Transverse colon (tissue), 4 donors: Measurements from ENCODE around the gene NEURL1B.

Experiments
- EP300 ChIP-seq: sonication (generic); formaldehyde crosslinking; IDR thresholded peaks from one replicate; pipeline ENCODE4 v1.6.1; 2017; ENCODE audit warnings: antibody characterized with exemption, low read depth
- POLR2A ChIP-seq: fragments of 450-650 bp; IDR thresholded peaks from one replicate; pipeline ENCODE4 v1.6.1; 2016; ENCODE audit warnings: antibody characterized with exemption, mild to moderate bottlenecking, moderate library complexity
- POLR2AphosphoS5 ChIP-seq, 3 donors: sonication (generic); formaldehyde crosslinking; IDR thresholded peaks; one replicate each; pipeline ENCODE4 v1.6.1; 2016; ENCODE audit warnings: antibody characterized with exemption in 3 of 3
- TF ChIP-seq, protein P1 (sequence below), 5 experiments: fragments of 200-600 bp in 3 of 5; fragments of 450-650 bp in 2 of 5; sonication (generic) in 3 of 5; IDR thresholded peaks; 1 replicate in 2 of 5; 2 replicates in 3 of 5; pipeline ENCODE4 v1.5.1; 2016 to 2017; ENCODE audit warnings: antibody characterized with exemption in 5 of 5, inconsistent platforms in 3 of 5, mild to moderate bottlenecking in 2 of 5, moderate library complexity in 1 of 5

DNA sequence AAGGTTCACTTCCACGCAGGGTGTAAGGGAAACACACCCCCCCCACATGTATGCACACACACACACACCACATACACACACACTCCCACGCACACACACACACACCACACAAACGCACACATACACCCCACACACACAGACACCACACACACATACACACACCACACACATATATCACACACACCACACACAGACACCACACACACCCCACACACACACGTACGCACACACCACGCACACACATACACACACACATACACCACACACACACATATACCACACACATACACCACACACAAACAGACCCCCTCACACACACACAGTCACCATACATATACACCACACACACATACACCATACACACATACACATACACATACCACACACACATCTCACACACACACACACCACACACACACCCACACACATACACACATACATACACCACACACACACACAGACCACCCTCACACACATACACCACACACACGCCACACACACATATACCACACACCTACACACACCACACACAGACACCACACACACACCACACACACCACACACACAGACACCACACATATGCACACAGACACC lies 44.3 kb upstream of the NEURL1B start:
- no peak for TF ChIP-seq EP300
- no peak for TF ChIP-seq POLR2A
- TF ChIP-seq, protein P1, sequence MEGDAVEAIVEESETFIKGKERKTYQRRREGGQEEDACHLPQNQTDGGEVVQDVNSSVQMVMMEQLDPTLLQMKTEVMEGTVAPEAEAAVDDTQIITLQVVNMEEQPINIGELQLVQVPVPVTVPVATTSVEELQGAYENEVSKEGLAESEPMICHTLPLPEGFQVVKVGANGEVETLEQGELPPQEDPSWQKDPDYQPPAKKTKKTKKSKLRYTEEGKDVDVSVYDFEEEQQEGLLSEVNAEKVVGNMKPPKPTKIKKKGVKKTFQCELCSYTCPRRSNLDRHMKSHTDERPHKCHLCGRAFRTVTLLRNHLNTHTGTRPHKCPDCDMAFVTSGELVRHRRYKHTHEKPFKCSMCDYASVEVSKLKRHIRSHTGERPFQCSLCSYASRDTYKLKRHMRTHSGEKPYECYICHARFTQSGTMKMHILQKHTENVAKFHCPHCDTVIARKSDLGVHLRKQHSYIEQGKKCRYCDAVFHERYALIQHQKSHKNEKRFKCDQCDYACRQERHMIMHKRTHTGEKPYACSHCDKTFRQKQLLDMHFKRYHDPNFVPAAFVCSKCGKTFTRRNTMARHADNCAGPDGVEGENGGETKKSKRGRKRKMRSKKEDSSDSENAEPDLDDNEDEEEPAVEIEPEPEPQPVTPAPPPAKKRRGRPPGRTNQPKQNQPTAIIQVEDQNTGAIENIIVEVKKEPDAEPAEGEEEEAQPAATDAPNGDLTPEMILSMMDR (IDR thresholded peaks at IDR 0.05): no peak
- TF ChIP-seq POLR2AphosphoS5 (IDR thresholded peaks at IDR 0.05): no peak
